NCI-H2196 (cell line): ENCODE data around the gene SMARCA2.

ENCODE experiments used
- DNase-seq: peaks from one replicate; lab custom pipeline; 2025; ENCODE audit not compliant: unreplicated experiment; lab: John Stamatoyannopoulos, UW

The SMARCA2 gene

GRCh38 chr9:2134391-2134790, 119.2 kb downstream of the SMARCA2 start:
- no peak for DNase-seq

- DNase-seq = no peak
These were observed 123.5 kb downstream of the SMARCA2 start for GRCh38 chr9:2138646-2139045.

DNA sequence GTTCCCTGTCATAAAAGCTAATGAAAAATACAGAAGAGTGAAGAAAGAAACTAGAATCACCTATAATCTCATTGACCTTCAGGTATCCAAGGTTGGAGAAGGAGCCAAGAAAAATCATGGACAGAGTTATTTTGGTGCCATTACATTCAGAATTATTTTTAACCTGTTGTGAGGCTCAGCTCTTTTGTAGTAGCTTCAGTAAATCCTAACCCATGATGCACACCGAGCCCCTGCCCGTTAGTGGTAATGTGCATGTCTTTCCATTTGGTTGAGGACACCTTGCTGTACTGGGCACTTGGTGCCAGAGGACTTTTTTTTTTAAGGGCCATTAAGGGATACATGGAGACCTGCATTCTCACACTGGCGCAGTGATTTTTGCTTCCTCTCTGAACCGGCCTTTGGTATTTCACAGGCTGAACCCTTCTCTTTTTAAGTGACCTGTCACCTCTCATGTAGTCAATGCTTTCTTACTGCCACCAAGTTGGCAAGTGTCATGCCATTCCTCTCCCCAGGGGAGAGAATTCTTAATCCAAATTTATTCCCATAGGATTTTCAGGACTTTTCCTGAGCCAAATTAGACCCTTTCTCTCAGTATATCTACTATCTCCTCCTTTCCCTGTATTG, 125.6 kb downstream of the SMARCA2 start:
- DNase-seq = no peak

GRCh38 chr9:2142212-2142611, 127.1 kb downstream of the SMARCA2 start:
- no peak for DNase-seq

DNA sequence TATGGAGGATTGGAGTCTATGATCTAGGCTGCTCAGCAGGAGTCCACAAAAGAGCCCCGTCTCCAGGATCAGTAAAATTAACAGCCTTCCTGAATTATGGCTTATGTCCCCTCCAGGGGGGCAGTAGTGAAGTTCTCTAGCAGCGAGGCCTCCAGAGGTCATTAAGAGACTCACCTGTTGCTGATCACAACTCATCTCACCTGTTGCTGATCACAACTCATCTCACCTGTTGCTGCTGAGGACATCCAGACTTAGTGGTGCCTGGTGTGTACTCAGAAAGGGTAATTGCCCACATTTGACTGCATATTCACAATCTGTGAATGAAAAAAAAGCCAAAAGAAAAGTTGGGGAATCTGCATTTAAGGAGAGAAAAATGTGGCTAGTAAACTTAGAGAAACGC, 129.5 kb downstream of the SMARCA2 start:
- DNase-seq = no peak

- no peak for DNase-seq
These were observed 130.6 kb downstream of the SMARCA2 start for GRCh38 chr9:2145746-2146145.

- peak; percentile 37 for DNase-seq
These were observed 131.6 kb downstream of the SMARCA2 start for GRCh38 chr9:2146700-2147099.

DNA sequence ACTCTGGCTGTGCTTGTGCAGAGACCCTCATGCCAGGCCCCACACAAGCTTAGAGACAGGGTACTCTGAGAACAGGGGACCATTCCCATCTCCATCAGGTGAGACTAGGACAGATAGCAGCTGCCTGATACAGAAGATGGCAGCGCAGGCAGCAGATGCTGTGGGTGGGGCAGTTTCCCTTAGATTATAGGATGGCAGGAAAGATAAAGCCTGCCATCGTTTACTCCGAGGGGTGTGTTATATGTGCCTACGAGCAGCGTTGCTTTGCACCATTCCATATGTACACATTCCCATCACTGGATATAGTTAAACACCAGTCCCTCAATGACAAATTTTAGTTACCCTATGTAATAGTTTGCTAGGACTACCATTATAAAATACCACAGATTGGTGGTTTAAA, 135.2 kb downstream of the SMARCA2 start:
- no peak for DNase-seq

DNA sequence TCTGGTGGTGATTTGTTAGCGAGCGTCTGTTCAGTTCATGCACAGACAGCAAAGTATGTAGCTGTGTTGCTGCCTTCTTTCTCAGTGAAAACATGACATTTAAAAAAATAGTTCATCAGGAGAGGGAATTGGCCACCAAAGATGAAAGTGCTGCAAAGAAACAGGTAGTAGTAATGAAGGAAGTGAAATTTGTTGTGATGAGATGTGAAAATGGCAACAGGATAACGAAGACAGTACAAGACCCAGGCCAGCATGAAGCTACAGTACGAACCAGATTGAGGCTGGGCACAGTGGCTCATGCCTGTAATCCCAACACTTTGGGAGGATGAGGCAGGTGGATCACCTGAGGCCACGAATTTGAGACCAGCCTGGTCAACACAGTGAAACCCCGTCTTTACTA, 136.0 kb downstream of the SMARCA2 start:
- DNase-seq = no peak

DNA sequence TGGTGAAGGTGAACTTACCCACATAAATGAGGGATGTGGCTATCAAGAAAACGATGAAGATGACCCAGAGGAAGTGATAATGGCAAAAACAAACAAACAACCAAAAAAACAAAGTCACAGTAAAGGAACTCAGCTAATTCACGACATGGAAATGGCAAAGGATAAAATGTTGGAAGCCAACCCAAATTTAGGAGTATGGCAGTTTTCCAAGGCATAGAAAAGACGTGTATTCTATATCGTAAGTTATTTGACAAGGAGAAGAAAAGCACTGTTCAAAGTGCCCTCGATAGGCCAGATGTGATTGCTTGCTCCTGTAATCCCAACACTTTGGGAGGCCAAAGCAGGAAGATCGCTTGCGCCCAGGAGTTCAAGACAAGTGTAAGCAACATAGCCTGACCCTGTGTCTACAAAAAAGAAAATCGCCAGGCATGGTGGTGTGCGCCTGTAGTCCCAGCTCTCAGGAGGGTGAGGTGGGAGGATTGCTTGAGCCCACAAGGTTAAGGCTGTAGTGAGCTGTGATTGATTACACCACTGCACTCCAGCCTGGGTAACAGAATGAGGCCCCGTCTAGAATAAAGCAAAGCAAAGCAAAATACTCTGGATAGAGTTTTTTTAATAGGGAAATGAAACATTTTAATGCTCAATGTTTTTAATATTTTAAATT, 138.0 kb downstream of the SMARCA2 start:
- DNase-seq = no peak

- DNase-seq = no peak
These were observed 138.6 kb downstream of the SMARCA2 start for GRCh38 chr9:2153630-2154217.

- no peak for DNase-seq
These were observed 139.6 kb downstream of the SMARCA2 start for GRCh38 chr9:2154731-2155130.

DNA sequence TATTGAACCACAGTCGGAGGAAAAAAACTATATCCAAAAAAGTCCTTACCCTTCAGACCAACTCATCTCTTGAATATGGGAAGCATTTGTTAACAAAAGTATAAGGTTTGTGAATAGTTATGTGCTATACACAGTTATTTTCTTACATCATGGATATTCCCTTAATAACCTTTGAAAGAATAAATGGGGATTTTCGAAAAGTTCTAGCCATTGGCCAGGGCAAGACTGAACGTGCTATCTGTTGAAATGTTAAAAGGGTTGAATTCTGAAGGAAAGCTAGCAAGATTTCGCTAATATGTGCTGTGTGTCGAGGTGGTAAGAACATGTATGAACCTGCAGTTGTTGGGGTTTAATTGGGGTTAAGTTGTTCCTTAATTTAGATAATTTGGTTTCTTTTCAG, 140.8 kb downstream of the SMARCA2 start:
- DNase-seq = no peak

DNA sequence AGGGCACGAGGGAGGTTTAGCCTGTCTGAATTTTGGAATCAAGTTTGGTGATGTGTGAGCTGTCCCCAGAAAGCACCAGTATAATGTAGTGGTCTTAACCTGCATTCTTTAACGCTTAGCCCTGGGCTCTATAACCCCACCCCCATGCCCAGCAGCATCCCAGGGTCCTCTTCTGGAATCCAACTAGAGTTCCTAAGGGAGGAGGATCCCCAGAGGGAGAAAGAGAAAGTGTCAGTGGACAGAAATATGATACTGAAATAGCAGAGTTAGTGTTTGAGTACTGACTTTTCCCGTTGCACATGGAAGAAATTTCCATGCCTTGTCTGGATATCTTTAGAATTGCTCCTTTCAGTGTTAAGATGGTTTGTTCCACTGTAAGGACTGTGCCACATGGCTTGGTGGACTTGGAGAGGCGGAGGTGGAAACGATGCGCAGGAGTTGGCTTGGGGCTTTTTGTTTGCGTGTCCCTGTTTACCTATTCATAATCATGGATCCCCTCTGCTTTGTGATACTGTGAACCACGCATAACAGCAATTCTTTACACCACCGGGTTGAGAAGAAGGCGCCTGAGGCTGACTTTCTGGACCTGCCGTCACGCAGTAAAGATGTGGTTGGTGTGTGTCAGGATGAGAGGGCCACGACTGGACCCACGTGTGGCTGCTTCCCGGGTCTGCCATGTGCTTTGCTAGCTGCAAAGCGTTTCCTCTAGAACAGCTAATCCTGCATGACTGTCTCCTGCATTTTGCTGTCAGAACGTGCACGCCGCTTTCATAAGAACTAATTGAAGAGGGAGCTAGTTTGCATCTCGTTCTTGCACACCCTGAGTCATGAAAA, 142.3 kb downstream of the SMARCA2 start:
- peak; percentile 63 for DNase-seq

DNA sequence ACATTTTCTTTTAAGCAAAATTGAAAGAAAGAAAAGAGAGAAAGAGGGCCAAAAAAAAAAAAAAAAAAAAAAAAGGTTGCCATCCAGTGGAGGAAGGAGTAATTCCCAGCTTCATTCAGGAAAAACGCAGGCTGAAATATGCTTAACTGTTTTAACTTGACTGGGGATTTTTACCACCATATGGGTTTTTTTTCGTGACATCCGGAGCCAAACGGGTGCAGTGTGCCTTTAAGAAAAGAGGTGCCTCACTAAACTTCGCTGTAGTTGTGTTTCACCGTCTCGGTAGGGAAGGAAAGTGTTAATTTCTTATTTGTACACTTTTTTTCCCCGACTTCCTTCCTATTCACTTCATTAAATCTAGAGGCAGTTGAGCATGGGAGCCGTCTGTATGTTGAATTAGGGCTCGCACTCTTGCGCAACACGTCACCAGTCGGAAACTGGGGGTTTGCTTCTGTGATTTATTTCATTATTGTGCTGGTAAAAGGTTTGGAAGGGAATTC, 143.0 kb downstream of the SMARCA2 start:
- peak; percentile 73 for DNase-seq

DNA sequence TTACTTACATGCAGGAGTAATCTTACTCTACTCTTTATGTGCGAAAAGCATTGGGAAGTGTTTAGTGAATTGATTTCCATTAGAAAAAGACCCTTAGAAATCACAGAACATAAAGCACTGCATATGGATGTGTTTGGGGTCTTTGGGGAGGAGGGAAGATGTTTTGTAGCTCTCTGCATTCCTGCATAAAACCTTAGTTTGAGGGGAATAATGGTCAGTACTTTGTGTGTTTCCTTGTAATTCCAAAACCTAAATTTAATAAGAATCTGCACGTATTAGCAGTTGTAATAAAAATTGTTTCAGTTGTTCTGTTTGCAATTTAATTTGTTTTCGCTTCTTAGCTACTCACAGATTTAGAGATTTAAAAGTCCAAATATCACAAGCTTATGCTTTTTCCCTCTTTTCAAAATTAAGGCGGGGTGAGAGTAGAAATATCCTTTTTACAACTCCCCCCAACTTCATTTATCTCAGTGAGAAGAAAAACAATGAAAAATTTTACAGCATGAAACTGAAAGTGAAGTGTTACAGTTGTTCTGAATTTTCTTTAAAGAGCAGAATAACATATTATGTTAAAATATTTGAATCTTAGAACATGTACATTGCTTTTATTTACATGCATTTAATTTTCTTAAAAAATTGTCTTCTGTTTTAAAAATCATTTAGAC, 143.8 kb downstream of the SMARCA2 start:
- DNase-seq = no peak

- DNase-seq = peak; percentile 69
These were observed 144.6 kb downstream of the SMARCA2 start for GRCh38 chr9:2159521-2160454.

GRCh38 chr9:2161661-2162060, 146.5 kb downstream of the SMARCA2 start:
- DNase-seq = no peak

DNA sequence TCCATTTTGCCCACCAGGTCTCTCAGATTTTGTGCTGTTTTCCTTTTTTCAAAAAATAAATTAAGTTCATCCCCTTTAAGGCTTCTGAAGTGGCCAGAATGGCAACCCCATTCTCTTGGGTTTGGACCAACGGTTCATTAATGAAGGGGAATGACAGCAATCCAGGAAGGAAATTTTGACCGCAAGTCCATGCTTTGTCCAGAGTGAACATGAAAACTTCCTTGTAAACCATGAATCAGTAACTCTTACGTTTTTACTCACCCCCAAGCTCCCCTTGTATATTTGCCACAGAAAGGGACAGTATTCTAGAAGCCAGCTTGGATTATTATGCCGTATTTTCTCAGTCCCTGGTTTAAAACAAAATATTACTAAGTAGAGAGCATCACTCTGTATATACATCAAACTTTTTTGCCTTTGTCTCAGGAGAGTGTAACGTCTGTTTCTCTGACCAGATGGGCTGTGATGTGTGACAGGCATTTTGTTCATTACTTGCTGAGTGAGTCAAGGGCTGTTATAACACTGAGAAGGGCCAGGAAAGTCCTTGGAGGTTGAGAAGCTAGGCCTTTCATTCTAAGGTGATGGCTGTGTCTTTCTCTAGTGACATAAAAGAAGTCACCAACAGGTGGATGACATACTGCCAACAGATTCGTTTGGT, 148.2 kb downstream of the SMARCA2 start:
- no peak for DNase-seq
